ENCODE data around the gene COL6A3. TPM values are rescaled to one million over a fixed set of nuclear protein-coding genes. Genes with fewer than 3 reads are reported as not detected.

The COL6A3 gene
- total RNA-seq, 2 experiments from 2014 or later: 1.3 TPM

- Histone ChIP-seq H3K27ac (ENCODE audit: low read depth in 1 of 2, low read length in 2 of 2) (no peak overlapping the region), H3K4me3 (ENCODE audit: low read length) (no peak overlapping the region), H3K36me3 (ENCODE audit: insufficient read depth, low read length) (no peaks in the 10 kb centered on the region), H3K9me3 (ENCODE audit: control insufficient read depth in 1 of 2, insufficient read depth in 1 of 2, low read length in 2 of 2) (no peaks in the 10 kb centered on the region), H3K27me3 (ENCODE audit: control insufficient read depth in 1 of 2, insufficient read depth in 2 of 2, low read length in 2 of 2) (no peaks in the 10 kb centered on the region), H3K4me1 (ENCODE audit: insufficient read depth, low read length) (no peaks in the 10 kb centered on the region)
- TF ChIP-seq CTCF (IDR thresholded peaks at IDR 0.05): no peak
- Mint-ChIP-seq H3K4me3 (no peak overlapping the region), H3K9me3 (no peaks in the 10 kb centered on the region), H3K36me3 (ENCODE audit: low read depth) (no peaks in the 10 kb centered on the region), H3K27me3 (no peaks in the 10 kb centered on the region), H3K4me1 (ENCODE audit: low read depth) (no peaks in the 10 kb centered on the region), H3K27ac (no peak overlapping the region)
- no peak for ATAC-seq (ENCODE audit: poor library complexity)
- ChIA-PET CTCF (interaction anchor here (2.8 kb wide), 1 partner anchor 13 kb away, joined by 10 read pairs; no protein-coding TSS in a partner anchor), POLR2A (no interaction called here)
- intact Hi-C loops (cut with DNase I, micrococcal nuclease): no loop called here
- DNase-seq: no peak
These were observed 5.5 kb downstream of the COL6A3 start for GRCh38 chr2:237408335-237409000.

- no peak overlapping the region for H3K4me3 Mint-ChIP-seq
- ChIA-PET CTCF (no interaction called here), POLR2A (no interaction called here)
- Histone ChIP-seq H3K36me3 (ENCODE audit: insufficient read depth, low read length) (no peaks in the 10 kb centered on the region), H3K27ac (ENCODE audit: low read depth in 1 of 2, low read length in 2 of 2) (no peak overlapping the region), H3K4me1 (ENCODE audit: insufficient read depth, low read length) (no peaks in the 10 kb centered on the region), H3K27me3 (ENCODE audit: control insufficient read depth in 1 of 2, insufficient read depth in 2 of 2, low read length in 2 of 2) (no peaks in the 10 kb centered on the region), H3K9me3 (ENCODE audit: control insufficient read depth in 1 of 2, insufficient read depth in 1 of 2, low read length in 2 of 2) (no peaks in the 10 kb centered on the region), H3K4me3 (ENCODE audit: low read length) (no peak overlapping the region)
- no peaks in the 10 kb centered on the region for H3K27me3 Mint-ChIP-seq
- H3K9me3 Mint-ChIP-seq: no peaks in the 10 kb centered on the region
- no peaks in the 10 kb centered on the region for H3K4me1 Mint-ChIP-seq (ENCODE audit: low read depth)
- ATAC-seq (ENCODE audit: poor library complexity) (no peak), DNase-seq (no peak)
- H3K36me3 Mint-ChIP-seq (ENCODE audit: low read depth): no peaks in the 10 kb centered on the region
- H3K27ac Mint-ChIP-seq: no peak overlapping the region
- no peak for TF ChIP-seq CTCF (IDR thresholded peaks at IDR 0.05)
- intact Hi-C loops (cut with DNase I, micrococcal nuclease): no loop called here
These were observed 6.3 kb downstream of the COL6A3 start for GRCh38 chr2:237407700-237408099.

GRCh38 chr2:237406371-237406895 lies 7.5 kb downstream of the COL6A3 start:
- CTCF ChIA-PET: interaction anchor here (1.0 kb wide), 1 partner anchor 15 kb away, joined by 5 read pairs; no protein-coding TSS in a partner anchor
- Histone ChIP-seq H3K36me3 (ENCODE audit: insufficient read depth, low read length) (no peaks in the 10 kb centered on the region), H3K9me3 (ENCODE audit: control insufficient read depth in 1 of 2, insufficient read depth in 1 of 2, low read length in 2 of 2) (no peaks in the 10 kb centered on the region)

More at GRCh38 chr2:237406371-237406895, 7.5 kb downstream of the COL6A3 start:
- Mint-ChIP-seq H3K27me3 (no peaks in the 10 kb centered on the region), H3K27ac (no peak overlapping the region), H3K9me3 (no peaks in the 10 kb centered on the region), H3K4me3 (no peak overlapping the region), H3K36me3 (ENCODE audit: low read depth) (no peaks in the 10 kb centered on the region), H3K4me1 (ENCODE audit: low read depth) (no peaks in the 10 kb centered on the region)
- no peak for ATAC-seq (ENCODE audit: poor library complexity)
- intact Hi-C loops (cut with DNase I, micrococcal nuclease): no loop called here
- POLR2A ChIA-PET: no interaction called here
- no peak for TF ChIP-seq CTCF (IDR thresholded peaks at IDR 0.05)
- H3K27me3 ChIP-seq (ENCODE audit: control insufficient read depth in 1 of 2, insufficient read depth in 2 of 2, low read length in 2 of 2): no peaks in the 10 kb centered on the region
- no peak for DNase-seq
- H3K4me1 ChIP-seq (ENCODE audit: insufficient read depth, low read length): no peaks in the 10 kb centered on the region
- no peak overlapping the region for H3K27ac ChIP-seq (ENCODE audit: low read depth in 1 of 2, low read length in 2 of 2)
- no peak overlapping the region for H3K4me3 ChIP-seq (ENCODE audit: low read length)
